HCT116 (cell line): ENCODE measurements around the gene ERICH6.

ENCODE experiments used
- CTCF ChIP-seq, 3 experiments: fragments of 200-600 bp in 1 of 3; sonication (generic) in 1 of 3; IDR thresholded peaks in 2 of 3; conservative IDR thresholded peaks in 1 of 3; 2 replicates each; pipeline ENCODE4 v1.5.1; 2012 to 2017; ENCODE audit warnings: low read depth in 2 of 3, low read length in 2 of 3, antibody characterized with exemption in 1 of 3, borderline replicate concordance in 1 of 3, control low read depth in 1 of 3, mild to moderate bottlenecking in 1 of 3, mixed read lengths in 1 of 3, mixed run types in 1 of 3, moderate library complexity in 1 of 3; ENCODE audit not compliant: insufficient read depth in 1 of 3
- REST ChIP-seq: IDR thresholded peaks from 2 replicates; pipeline ENCODE4 v1.6.1; 2012; ENCODE audit warnings: low read depth

- TF ChIP-seq CTCF (IDR thresholded peaks at IDR 0.05 in 2 of 3, conservative IDR thresholded peaks at IDR 0.05 in 1 of 3; ENCODE audit: borderline replicate concordance in 1 of 3, insufficient read depth in 1 of 3, low read depth in 2 of 3, low read length in 2 of 3) (no peak; a peak in 1 of 6 replicates), REST (no peak)
These were observed at the start of gene ERICH6 for GRCh38 chr3:150703756-150704344.
